Keratinocyte (primary cell): ENCODE results near the gene EIF3J.

Experiments used
- CTCF ChIP-seq, 3 experiments: IDR thresholded peaks in 1 of 3; conservative IDR thresholded peaks in 1 of 3; optimal IDR thresholded peaks in 1 of 3; 2 replicates in 2 of 3; 3 replicates in 1 of 3; pipeline versions ENCODE3 to v1.5.1; 2011; ENCODE audit warnings: low read length in 3 of 3, mild to moderate bottlenecking in 3 of 3, moderate library complexity in 2 of 3, control low read depth in 1 of 3, inconsistent platforms in 1 of 3; ENCODE audit not compliant: insufficient read depth in 2 of 3; ENCODE audit errors: extremely low read depth in 1 of 3
- EZH2 ChIP-seq: IDR thresholded peaks from one replicate; pipeline ENCODE4 v1.6.1; 2012; ENCODE audit warnings: inconsistent platforms, mild to moderate bottlenecking, low read length, moderate library complexity

DNA sequence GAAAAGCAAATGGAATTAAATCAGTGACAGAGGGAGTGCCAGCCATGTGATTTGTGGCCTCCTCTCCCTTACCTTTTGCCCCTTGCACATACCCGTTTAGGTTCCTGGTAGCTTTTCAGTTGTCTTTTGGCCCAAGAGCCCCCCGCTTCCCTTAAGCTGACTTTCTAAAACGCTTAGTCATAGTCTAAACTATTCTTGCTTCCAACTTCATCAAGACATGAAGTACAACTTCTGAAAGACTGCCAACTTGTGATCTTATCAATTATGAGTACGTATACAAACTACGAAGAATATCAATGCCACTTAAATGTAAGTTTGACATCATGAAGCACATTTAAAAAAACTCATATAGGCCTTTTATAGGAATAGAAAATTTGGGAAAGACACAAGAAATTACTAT, 61.9 kb downstream of the EIF3J start:
- TF ChIP-seq CTCF (optimal IDR thresholded peaks at IDR 0.05 in 1 of 3, IDR thresholded peaks at IDR 0.05 in 1 of 3, conservative IDR thresholded peaks at IDR 0.05 in 1 of 3; ENCODE audit: extremely low read depth in 1 of 3, insufficient read depth in 2 of 3, low read length in 3 of 3) (no peak), EZH2 (no peak)
